Measurements from ENCODE around the gene MAN1C1.

The MAN1C1 gene

DNA sequence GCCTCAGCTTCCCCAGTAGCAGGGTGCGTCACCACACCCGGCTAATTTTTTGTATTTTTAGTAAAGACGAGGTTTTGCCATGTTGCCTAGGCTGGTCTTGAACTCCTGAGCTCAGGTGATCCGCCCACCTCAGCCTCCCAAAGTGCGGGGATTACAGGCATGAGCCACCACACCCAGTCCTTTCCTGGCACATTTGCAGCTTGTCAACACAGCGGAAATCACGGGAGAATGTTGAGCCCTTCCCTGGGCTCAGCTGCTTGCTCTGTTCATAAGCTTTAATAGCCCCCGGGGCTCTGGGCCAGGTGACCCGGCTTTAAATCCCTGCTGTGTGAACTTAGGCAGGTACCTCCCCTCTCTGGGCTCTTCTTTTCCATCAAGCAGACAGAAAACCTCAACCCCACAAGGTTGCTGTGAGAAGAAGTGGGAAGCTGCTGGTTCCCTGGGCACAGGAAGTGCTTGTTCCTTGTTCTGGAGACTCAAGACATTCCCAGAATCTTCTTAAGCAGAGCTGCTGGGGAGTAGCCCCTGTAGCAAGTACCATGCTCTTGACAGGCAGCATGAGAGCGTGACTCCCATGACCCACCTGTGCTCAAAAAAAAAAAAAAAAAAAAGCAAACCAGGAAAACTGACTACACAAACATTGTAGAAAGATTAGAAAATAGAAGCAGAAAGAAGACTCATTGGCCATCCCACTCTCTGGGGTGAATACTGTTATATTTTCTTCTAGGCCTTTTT lies 168.9 kb downstream of the MAN1C1 start:
- DNase-seq (ENCODE audit: low spot score) = no peak
- no peak for TF ChIP-seq CTCF (IDR thresholded peaks at IDR 0.05; ENCODE audit: extremely low read depth, missing control alignments)

GRCh38 chr1:25786887-25787759 lies 170.5 kb downstream of the MAN1C1 start:
- TF ChIP-seq CTCF (IDR thresholded peaks at IDR 0.05; ENCODE audit: extremely low read depth, missing control alignments) = no peak
- DNase-seq (ENCODE audit: low spot score) = no peak

GRCh38 chr1:25787760-25788166 lies 171.2 kb downstream of the MAN1C1 start:
- TF ChIP-seq CTCF (IDR thresholded peaks at IDR 0.05; ENCODE audit: extremely low read depth, missing control alignments) = no peak
- no peak for DNase-seq (ENCODE audit: low spot score)

- DNase-seq (ENCODE audit: low spot score) = no peak
- TF ChIP-seq CTCF (IDR thresholded peaks at IDR 0.05; ENCODE audit: extremely low read depth, missing control alignments) = no peak
Observed at GRCh38 chr1:25790472-25790871, 173.9 kb downstream of the MAN1C1 start.

DNA sequence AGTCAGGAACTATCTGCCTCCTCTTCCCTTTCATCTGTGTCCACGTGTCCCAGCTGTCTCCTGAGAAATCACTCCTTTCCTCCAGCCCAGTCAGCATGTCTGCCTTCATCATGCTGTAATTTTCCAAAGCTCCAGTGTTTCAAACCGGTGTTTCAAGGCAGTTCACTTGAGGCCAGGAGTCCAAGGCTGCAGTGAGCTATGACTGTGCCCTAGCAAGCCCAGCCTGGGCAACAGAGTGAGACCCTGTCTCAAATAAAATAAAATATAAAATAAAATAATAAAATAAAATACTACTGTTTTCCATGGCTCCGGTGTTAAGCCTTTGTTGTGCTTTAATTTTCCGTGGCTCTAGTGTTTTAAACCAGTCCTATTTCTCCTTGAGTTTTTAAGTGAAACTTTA lies 175.5 kb downstream of the MAN1C1 start:
- no peak for TF ChIP-seq CTCF (IDR thresholded peaks at IDR 0.05; ENCODE audit: extremely low read depth, missing control alignments)
- no peak for DNase-seq (ENCODE audit: low spot score)

DNA sequence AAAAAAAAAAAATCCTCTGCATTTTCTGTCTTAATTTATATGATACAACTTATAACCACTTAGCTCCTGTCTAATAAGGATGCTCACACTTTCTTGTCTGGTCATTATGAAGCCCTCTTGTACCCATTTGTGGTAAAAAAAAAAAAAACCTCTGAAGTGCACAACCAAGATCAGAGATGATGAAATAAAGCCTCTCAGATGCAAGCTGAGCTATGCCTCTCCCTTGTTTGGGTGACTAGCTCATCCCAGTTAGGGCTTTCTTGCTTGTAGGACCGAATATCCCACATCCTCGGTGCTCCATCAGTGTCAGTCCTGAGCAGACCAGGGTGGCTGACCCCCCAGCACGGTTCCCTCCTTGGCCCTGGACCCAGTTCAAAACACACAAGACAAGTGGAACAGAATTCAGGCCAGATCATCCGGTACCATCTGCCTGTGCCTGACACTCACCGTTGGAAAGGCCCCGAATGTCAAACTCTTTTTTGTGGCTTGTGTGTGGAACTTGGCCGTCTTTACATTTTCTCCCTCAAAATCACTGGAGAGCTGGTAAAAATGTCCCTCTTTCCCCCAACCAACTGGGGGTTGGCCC lies 177.1 kb downstream of the MAN1C1 start:
- no peak for TF ChIP-seq CTCF (IDR thresholded peaks at IDR 0.05; ENCODE audit: extremely low read depth, missing control alignments)
- DNase-seq (ENCODE audit: low spot score) = no peak

DNA sequence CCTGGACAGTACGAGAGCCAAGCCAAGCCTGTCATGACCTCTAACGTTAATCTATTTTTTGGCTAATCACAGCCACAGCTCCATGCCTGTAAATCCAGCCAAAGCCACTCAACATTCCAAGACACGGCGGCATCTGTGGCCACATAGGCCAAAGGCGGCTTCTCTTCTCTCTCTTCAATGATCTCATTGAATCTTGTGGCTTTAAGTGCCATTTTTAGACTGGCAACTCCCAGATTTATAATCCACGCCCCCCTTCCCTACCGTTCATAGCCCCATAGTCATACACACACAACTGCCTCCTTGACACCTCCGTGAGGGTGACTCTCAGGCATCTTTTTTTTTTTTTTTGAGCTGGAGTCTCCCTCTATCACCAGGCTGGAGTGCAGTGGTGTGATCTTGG lies 177.7 kb downstream of the MAN1C1 start:
- DNase-seq (ENCODE audit: low spot score) = no peak
- TF ChIP-seq CTCF (IDR thresholded peaks at IDR 0.05; ENCODE audit: extremely low read depth, missing control alignments) = no peak

Data from GM20000 (cell line).